Dendritic cell treated with granulocyte-macrophage colony-stimulating factor and Interleukin-4, amounts not matched to agents 40 ng/mL and 50 ng/mL, for 4 days (primary cell): ENCODE measurements around the gene ZDHHC1.
A peak's percentile ranks its signal among the peaks of the same experiment; 100 is the strongest.
"Not testable (repeated sequence)": the region's sequence is repeated elsewhere in the genome, so short reads cannot be mapped to it uniquely, and the experiment has no call there.

Source experiments
- H3K27ac Mint-ChIP-seq: one replicate; pipeline ENCODE4 v1.8.0; 2022; ENCODE audit warnings: mild to moderate bottlenecking, mixed read lengths
- H3K27me3 Mint-ChIP-seq: one replicate; pipeline ENCODE4 v1.8.0; 2022; ENCODE audit warnings: mild to moderate bottlenecking, mixed read lengths
- H3K36me3 Mint-ChIP-seq: one replicate; pipeline ENCODE4 v1.8.0; 2022; ENCODE audit warnings: low read depth, mixed read lengths
- H3K4me1 Mint-ChIP-seq: one replicate; pipeline ENCODE4 v1.8.0; 2022; ENCODE audit warnings: low read depth, mixed read lengths
- H3K4me3 Mint-ChIP-seq: one replicate; pipeline ENCODE4 v1.8.0; 2022; ENCODE audit warnings: mild to moderate bottlenecking, moderate library complexity, mixed read lengths
- H3K9me3 Mint-ChIP-seq: one replicate; pipeline ENCODE4 v1.8.0; 2022; ENCODE audit warnings: mixed read lengths
- intact Hi-C: fragments of 100-400 bp; cut with micrococcal nuclease; formaldehyde crosslinking; loops from one replicate; pipeline ENCODE4 v1.15.0; 2022

ZDHHC1 gene

DNA sequence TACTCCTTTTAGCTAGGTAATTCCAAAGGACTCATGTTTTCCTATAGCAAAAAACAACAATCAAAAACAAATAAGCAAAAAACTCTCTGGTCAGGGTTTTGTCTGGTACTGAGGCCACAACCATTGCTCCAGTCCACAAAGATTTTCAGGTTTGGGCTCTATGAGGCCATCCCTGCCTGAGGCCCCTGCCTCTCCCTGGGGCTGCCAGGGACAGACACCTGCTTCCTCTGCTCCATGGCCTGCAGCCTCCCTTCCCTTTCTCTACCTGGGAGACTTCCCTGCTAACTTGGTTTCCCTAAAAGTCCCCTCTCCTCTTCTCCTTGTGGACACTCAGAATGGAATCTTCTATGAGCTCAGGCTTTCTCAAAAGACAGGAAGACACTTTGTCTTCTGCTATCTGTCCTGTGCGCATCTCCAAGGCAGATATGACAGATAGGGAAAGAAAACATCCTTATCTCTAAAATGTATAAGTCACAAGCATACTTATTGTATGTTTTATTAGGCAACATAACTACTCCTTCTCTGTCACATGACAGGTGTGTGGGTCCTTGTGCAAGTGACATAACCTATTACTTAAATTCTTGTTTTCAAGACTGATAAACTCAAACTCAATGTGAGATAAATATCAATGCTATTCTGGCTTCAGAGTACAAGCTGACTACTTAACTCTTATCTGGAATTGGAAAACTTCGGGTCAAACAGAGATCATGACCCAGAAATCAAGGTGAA, 1.2 kb upstream of the ZDHHC1 start:
- no peaks in the 10 kb centered on the region for H3K36me3 Mint-ChIP-seq
- intact Hi-C loops = no loop called here
- no peak overlapping the region for H3K4me3 Mint-ChIP-seq
- no peaks in the 10 kb centered on the region for H3K9me3 Mint-ChIP-seq
- H3K4me1 Mint-ChIP-seq = peaks cover 24% of the 10 kb centered on the region
- H3K27ac Mint-ChIP-seq = no peak overlapping the region
- H3K27me3 Mint-ChIP-seq = peaks cover 47% of the 10 kb centered on the region

DNA sequence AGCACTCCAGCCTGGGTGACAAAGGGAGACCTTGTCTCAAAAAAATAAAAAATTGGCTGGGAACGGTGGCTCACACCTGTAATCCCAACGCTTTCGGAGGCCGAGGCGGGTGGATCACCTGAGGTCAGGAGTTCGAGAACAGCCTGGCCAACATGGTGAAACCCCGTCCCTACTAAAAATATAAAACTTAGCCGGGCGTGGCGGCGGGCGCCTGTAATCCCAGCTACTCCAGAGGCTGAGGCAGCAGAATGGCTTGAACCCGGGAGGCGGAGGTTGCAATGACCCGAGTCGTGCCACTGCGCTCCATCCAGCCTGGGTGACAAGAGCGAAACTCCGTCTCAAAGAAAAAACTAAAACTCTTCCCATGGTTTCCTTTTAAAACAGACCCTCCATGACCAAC, 856 bp downstream of the ZDHHC1 start:
- intact Hi-C loops, H3K36me3 Mint-ChIP-seq, H3K9me3 Mint-ChIP-seq: not testable (repeated sequence)
- peak overlapping the region; percentile 18 for H3K27ac Mint-ChIP-seq
- peaks cover 24% of the 10 kb centered on the region for H3K4me1 Mint-ChIP-seq
- H3K27me3 Mint-ChIP-seq = peaks cover 44% of the 10 kb centered on the region
- peak overlapping the region; percentile 75 for H3K4me3 Mint-ChIP-seq

DNA sequence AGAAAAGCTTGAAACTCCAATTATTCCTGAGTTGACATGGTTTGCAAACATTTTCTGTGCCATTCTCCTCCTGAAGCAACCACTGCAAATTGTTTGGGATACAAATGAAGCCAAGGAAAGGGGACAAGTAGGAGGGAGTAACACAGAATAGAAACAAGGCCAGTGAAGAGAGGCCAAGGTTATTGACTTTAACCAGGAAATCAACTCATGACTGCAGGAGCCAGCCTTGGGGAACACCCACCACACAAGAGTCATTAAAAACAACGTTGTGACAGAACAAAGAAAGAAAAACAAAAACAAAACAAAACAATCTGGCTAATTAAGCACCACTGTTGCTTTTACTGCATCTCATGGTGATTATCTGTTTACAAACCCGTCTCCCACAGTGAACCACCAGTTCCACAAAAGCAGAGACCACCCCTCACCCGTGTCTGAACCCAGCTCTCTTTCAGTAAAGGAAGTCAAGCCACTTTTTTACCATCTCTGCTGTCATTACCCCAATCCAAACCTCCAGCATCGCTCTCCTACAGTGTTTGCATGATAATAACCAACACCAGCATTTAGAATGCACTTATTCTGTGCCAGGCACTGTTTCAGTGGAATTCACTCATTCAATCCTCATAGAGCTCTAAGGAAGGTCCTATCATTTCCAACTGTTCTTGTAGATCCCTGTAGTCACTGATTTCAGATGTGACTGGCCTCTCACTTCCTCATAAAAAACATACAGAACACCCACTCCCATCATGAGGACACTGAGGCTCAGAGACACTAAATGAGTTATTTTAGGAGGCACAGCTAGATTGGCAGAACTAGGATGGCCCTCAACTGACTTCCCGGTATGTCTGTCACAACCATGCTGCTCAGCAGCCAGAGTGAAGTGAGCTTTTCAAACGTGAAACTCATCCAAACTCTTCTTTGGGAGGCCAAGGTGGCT, 2.0 kb downstream of the ZDHHC1 start:
- H3K36me3 Mint-ChIP-seq = no peaks in the 10 kb centered on the region
- H3K27me3 Mint-ChIP-seq = peaks cover 41% of the 10 kb centered on the region
- H3K4me1 Mint-ChIP-seq = peaks cover 24% of the 10 kb centered on the region
- H3K9me3 Mint-ChIP-seq = no peaks in the 10 kb centered on the region
- no peak overlapping the region for H3K4me3 Mint-ChIP-seq
- intact Hi-C loops = loop anchor here (5.0 kb wide), 1 partner anchor 42 kb away; no protein-coding TSS in a partner anchor
- H3K27ac Mint-ChIP-seq = peak overlapping the region; percentile 71

DNA sequence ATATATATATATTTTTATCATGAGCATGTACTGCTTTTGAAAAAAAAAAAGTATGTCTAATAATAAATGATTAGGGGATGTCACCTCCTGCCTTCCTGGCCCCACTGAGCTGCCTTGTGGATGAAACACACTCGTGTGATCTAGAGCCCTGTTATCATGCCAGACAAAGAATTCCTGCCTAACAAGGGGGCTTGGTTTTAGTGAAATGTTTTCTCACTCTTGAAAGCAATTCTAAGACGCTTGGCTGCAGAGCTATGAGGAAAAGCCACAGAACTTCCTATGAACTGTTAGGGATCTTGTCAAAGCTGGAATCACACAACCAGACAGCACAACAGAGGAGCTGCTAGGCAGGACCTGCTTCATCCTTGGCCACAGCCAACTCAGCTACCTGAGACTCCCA, 4.0 kb downstream of the ZDHHC1 start:
- peaks cover 32% of the 10 kb centered on the region for H3K27me3 Mint-ChIP-seq

DNA sequence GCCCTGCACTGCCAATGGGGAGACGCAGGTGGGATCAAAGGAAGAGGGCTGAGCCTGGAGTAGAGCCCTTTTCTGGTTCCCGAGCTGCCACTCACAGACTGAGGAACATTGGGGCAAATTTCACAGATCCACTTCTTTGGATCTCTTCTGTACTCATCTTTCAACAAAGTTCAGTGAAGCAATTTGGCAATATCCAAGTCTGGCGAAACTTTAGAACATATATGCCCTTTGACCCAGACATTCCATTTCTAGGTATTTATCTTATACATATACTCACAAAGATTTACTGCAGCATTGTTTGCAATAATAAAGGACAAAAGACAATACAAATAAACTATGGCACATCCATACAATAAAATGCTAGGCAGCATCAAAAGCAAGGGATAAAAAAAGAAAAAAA, 4.9 kb downstream of the ZDHHC1 start:
- no peak overlapping the region for H3K27ac Mint-ChIP-seq
- no peak overlapping the region for H3K4me3 Mint-ChIP-seq
- no peaks in the 10 kb centered on the region for H3K9me3 Mint-ChIP-seq
- H3K4me1 Mint-ChIP-seq = peaks cover 27% of the 10 kb centered on the region
- no peaks in the 10 kb centered on the region for H3K36me3 Mint-ChIP-seq
- intact Hi-C loops = loop anchor here (5.0 kb wide), 1 partner anchor 39 kb away; no protein-coding TSS in a partner anchor
- H3K27me3 Mint-ChIP-seq = peaks cover 23% of the 10 kb centered on the region

More for the DNA sequence above, 4.0 kb downstream of the ZDHHC1 start:
- no peaks in the 10 kb centered on the region for H3K9me3 Mint-ChIP-seq
- no peak overlapping the region for H3K4me3 Mint-ChIP-seq
- peaks cover 32% of the 10 kb centered on the region for H3K4me1 Mint-ChIP-seq
- intact Hi-C loops = loop anchor here (5.0 kb wide), 1 partner anchor 40 kb away; no protein-coding TSS in a partner anchor
- H3K36me3 Mint-ChIP-seq = no peaks in the 10 kb centered on the region
- H3K27ac Mint-ChIP-seq = no peak overlapping the region

GRCh38 chr16:67409631-67410030, 6.6 kb downstream of the ZDHHC1 start:
- no peaks in the 10 kb centered on the region for H3K9me3 Mint-ChIP-seq
- intact Hi-C loops = loop anchor here (5.0 kb wide), 1 partner anchor 37 kb away; no protein-coding TSS in a partner anchor
- no peaks in the 10 kb centered on the region for H3K36me3 Mint-ChIP-seq
- peaks cover 25% of the 10 kb centered on the region for H3K27me3 Mint-ChIP-seq
- no peak overlapping the region for H3K4me3 Mint-ChIP-seq
- peaks cover 17% of the 10 kb centered on the region for H3K4me1 Mint-ChIP-seq
- H3K27ac Mint-ChIP-seq = no peak overlapping the region

GRCh38 chr16:67407788-67408452, 8.4 kb downstream of the ZDHHC1 start:
- H3K4me1 Mint-ChIP-seq = peaks cover 8% of the 10 kb centered on the region
- H3K4me3 Mint-ChIP-seq = no peak overlapping the region
- no peaks in the 10 kb centered on the region for H3K36me3 Mint-ChIP-seq
- H3K9me3 Mint-ChIP-seq = no peaks in the 10 kb centered on the region
- H3K27me3 Mint-ChIP-seq = peaks cover 24% of the 10 kb centered on the region
- no peak overlapping the region for H3K27ac Mint-ChIP-seq
- intact Hi-C loops = no loop called here

DNA sequence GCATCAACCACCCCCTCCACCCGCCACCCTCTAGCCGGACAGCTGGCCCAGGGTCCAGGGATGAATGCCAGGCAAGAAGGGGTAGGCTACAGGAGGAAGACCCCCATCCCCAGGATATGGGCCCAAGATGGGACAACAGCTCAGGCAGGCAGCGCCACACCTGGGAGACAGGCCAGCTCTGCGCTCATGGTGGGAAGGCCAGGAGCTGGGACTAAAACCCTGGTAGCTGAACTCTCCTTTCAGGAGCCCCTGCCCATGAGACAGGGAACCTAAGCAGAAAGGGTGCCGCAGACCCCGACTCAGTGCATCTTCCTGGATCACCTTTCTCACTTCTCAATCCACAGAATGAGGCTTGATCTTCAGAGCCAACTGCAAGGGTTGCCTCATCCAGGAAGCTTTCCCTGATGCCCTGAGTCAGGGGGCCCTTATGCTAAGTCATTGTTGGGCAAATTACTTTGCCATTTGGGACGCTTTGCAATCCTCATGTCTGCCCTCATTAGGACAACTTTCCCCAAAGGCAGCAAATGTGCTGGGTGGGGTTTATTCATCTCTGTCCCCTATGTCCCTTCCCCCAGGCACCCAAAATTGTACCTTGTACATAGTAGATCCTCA, 9.0 kb downstream of the ZDHHC1 start:
- no peak overlapping the region for H3K27ac Mint-ChIP-seq
- peaks cover 8% of the 10 kb centered on the region for H3K4me1 Mint-ChIP-seq
- H3K4me3 Mint-ChIP-seq = no peak overlapping the region
- H3K36me3 Mint-ChIP-seq = no peaks in the 10 kb centered on the region
- peaks cover 22% of the 10 kb centered on the region for H3K27me3 Mint-ChIP-seq
- no peaks in the 10 kb centered on the region for H3K9me3 Mint-ChIP-seq
- intact Hi-C loops = no loop called here

GRCh38 chr16:67406111-67406971, 9.9 kb downstream of the ZDHHC1 start:
- Mint-ChIP-seq H3K4me3 (no peak overlapping the region), H3K4me1 (peaks cover 8% of the 10 kb centered on the region), H3K36me3 (no peaks in the 10 kb centered on the region), H3K27ac (no peak overlapping the region), H3K27me3 (peaks cover 29% of the 10 kb centered on the region), H3K9me3 (no peaks in the 10 kb centered on the region)
- intact Hi-C loops = no loop called here

DNA sequence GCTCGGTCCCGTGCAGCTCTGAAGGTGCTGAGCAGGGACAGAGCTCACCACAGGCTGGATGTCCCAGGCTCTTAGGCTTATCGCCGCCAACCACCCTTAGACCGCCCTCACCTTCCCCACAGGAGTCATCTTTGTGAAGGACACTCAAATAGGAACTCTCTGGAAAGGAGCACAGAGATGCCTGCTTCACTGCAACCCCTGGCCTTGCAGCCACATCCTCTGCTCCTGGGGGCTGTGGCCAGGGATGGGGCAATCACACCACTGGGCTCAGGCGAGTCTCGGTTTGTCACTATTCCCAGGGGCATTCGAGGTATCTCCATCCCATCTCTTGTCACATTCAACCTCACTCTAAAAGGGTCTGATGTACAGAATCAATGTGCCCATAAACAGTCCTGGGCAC, 10.9 kb downstream of the ZDHHC1 start:
- no peak overlapping the region for H3K27ac Mint-ChIP-seq
- intact Hi-C loops = no loop called here
- peaks cover 37% of the 10 kb centered on the region for H3K27me3 Mint-ChIP-seq
- no peak overlapping the region for H3K4me3 Mint-ChIP-seq
- H3K4me1 Mint-ChIP-seq = peaks cover 8% of the 10 kb centered on the region
- no peaks in the 10 kb centered on the region for H3K9me3 Mint-ChIP-seq
- H3K36me3 Mint-ChIP-seq = no peaks in the 10 kb centered on the region

- Mint-ChIP-seq H3K4me3 (no peak overlapping the region), H3K27ac (no peak overlapping the region), H3K9me3 (no peaks in the 10 kb centered on the region), H3K4me1 (peaks cover 8% of the 10 kb centered on the region), H3K27me3 (peaks cover 33% of the 10 kb centered on the region), H3K36me3 (no peaks in the 10 kb centered on the region)
- intact Hi-C loops = no loop called here
These were observed 11.5 kb downstream of the ZDHHC1 start for GRCh38 chr16:67404740-67405226.

DNA sequence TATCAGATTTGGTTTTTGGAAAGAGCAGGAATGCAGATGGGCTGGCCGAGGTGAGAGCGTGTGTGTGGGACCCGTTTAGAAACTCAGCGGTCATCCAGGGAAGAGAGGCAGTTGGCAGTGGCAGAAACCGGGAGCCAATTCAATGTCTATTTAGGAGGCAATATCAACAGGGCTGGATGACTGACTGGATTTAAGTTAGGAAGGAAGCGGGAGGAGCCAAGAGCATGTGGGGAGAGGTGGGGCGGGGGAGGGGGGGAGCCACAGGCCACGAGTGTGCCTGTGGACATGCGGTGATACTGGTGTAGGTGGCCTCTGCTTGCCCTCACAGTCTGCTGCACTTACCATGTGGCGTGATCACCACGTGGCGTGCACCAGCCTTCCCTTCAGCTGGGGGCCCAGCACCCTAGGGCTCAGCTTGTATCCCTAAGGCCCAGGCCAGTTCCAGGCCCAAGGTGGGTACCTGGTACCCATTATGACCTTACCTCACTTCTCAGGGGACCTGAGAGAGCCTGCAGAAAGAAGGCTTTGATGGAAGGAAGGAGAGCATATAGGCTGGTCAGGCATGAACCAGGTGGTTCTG, 12.2 kb downstream of the ZDHHC1 start:
- intact Hi-C loops = no loop called here
- H3K4me1 Mint-ChIP-seq = peaks cover 14% of the 10 kb centered on the region
- H3K27me3 Mint-ChIP-seq = peaks cover 40% of the 10 kb centered on the region
- no peak overlapping the region for H3K4me3 Mint-ChIP-seq
- no peaks in the 10 kb centered on the region for H3K36me3 Mint-ChIP-seq
- H3K27ac Mint-ChIP-seq = no peak overlapping the region
- no peaks in the 10 kb centered on the region for H3K9me3 Mint-ChIP-seq
